Fibroblast of skin of left quadriceps (primary cell): Measurements from ENCODE around the gene CDH18.

Experiments used
- DNase-seq, 2 experiments: peaks; one replicate each; pipeline ENCODE4 v3.0.0-alpha.2; 2013; ENCODE audit warnings: low read depth in 2 of 2

CDH18 gene

DNA sequence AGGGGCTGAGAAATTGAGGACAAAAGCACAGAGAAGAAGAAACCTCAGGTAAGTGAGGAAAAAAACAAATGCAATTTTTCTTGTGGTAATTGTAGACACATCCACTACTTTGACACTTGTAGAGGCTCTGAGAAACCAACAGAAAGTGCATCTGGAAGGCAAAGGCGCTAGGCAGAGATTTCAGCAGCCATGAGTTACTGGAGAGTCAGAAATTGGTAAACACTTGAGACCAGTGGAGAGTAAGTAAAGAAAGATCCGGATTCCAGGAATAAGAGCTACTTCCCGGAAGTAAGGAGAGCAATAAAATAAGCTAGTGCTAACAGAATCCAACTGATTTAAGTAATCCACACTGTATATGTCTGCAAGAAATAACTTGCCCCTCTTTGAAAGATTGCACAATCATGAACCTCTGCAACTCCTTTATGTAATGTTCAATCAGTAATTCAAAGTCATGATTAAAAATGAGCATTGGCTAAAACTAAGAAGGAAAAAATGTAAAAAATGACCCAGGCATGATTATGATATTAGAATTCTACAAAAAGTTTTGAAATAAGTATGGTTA lies 382.1 kb downstream of the CDH18 start:
- DNase-seq = no peak

- DNase-seq = no peak
Measured at GRCh38 chr5:19584131-19584530, 403.9 kb downstream of the CDH18 start.

DNA sequence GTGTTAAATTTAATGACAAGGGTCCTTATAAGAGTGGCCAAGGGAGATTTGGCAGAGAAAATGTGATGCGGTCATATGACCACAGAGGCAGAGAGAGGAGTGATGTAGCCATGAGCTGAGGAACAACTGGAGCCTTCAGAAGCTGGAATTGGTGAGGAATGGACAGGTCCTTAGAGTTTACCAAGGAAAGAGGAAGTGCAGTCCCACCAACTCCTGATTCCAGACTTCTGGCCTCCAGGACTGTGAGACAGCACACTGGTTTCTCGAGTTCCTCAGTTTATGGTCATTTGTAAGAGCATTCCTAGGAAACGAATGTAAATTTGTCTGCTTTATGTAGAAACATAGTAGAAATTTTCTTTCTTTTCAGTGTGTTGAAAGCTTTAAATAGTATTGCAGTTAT lies 410.1 kb downstream of the CDH18 start:
- DNase-seq = no peak

DNA sequence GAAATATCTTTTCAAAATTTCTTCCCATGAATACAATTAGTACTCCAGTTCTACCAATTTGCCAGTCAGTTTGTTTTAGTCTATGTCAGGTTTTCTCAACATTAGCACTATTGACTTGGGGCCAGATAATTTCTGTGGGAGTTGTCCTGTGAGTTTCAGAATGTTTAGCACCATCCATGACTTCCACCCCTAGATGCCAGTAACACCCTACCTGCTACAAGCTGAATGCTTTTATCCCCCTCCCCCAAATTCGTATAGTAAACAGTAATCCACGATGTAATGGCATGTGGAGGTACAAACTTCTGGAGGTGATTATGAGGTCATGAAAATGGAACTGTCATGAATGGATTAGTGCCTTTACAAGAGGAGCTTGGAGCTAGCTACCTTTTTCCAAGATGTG lies 420.0 kb downstream of the CDH18 start:
- DNase-seq = no peak

DNA sequence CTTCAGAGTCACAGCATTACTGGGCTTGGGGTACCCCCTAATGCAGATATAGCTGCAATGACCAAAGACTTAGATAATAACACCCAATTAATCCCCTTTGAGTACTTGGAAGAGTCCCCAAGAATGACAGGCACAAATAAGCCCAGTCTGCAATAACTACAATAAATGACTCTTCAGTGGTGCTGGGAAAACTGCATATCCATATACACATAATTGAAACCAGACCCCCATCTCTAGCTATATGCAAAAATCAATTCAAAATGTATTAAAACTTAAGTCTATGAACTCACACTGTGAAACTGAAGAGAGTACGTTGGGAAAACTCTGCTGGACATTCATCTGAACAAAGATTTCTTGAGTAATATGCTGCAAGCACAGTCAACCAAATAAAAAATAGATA lies 422.5 kb downstream of the CDH18 start:
- no peak for DNase-seq

- DNase-seq = no peak
Measured at GRCh38 chr5:19564036-19564435, 424.0 kb downstream of the CDH18 start.

- no peak for DNase-seq
Measured at GRCh38 chr5:19555876-19556275, 432.1 kb downstream of the CDH18 start.

DNA sequence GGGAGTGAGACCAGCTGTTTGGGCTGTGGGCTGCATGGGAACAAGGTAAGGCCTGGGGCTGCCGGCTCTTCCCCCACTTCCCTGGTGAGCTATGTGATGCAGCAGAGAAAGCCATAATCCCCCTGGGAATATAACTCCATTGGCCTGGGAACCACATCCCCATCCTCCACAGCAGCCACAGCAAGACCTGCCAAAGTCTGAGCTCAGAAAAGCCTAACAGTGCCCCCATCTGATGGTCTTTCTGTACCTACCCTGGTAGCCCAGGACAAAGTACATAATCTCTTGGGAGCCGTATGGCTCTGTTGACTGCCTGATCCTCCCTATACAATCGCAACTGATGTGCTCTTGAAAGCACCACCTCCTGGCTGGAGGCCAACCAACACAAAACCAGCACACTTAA lies 432.6 kb downstream of the CDH18 start:
- DNase-seq = no peak

DNA sequence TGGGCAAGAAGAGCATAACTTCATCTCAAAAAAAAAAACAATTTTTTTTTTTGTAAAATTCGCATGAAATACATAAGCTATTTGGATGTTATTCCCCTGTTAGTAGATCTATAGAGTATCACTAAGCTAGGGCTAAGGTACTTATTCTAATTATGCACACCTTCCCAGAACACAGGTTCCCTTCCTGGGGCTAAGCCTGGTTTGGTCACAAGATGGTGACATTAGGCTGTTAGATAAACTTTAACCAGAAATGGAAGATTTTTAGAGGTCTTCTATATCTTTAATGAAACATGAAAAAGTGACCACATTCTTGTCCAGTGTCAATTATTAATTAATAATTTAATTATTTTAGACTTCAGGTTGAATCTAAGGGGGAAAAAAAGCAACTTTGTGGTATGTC lies 433.5 kb downstream of the CDH18 start:
- no peak for DNase-seq

- DNase-seq = peak; percentile 79 to 81
Measured at GRCh38 chr5:19547640-19548039, 440.4 kb downstream of the CDH18 start.

DNA sequence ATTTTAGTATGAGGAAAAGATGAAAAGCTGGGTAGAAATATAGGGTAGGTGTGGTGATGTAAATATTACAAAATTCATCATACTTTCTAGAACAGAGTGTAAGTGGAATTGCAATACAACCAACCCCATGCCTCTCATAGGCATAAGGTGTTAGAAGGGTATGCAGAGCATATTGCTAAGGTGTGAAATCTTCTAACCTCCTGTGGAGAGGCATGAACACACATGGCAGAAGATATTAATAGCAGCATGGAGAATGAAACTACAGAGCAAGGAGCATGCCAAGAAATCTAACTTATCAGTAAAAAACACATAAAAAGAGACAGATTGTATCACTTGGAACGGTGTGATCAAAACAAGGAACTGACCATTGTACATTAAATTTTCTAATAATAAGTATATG lies 441.5 kb downstream of the CDH18 start:
- no peak for DNase-seq

GRCh38 chr5:19538607-19539006 lies 449.4 kb downstream of the CDH18 start:
- DNase-seq = no peak

GRCh38 chr5:19536387-19536786 lies 451.6 kb downstream of the CDH18 start:
- peak; percentile 23 to 42 for DNase-seq

GRCh38 chr5:19534751-19535150 lies 453.2 kb downstream of the CDH18 start:
- DNase-seq = no peak

DNA sequence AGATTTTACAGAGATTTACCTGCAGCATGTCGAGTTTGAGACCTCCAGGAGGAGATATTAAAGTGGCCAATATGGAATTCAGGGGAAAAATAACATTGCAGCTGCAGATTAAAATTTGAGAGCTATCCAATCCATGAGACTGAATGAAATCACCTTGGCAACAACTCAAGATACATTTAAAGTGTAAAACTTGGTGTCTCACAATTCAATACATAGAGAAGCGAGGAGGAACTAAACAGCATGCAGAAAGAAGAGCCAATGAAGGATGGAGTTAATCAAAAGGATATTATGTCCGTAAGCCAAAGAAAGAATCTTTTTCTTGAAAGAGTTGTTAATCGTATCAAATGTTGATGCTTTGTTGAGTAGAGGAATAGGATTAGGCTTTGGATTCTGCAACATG lies 455.1 kb downstream of the CDH18 start:
- DNase-seq = no peak

- no peak for DNase-seq
Measured at GRCh38 chr5:19531374-19531952, 456.5 kb downstream of the CDH18 start.

DNA sequence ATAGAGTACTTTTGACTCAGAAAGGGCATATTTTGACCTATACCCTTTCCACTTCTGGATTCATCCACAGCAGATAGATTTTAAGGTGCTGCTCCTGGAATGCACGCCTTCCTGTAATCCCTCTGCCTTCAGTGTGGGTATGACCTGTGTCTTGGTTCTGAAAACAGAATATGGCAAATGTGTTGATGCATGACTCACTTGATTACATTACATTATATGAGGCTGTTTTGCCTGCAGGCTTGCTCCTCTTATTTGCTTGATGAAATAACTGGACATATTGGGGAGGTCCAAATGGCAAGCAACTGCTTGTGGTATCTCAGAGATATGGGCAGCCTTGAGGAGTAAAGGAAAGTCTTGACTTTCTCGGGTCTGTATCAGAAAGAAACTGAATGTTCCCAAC lies 468.6 kb downstream of the CDH18 start:
- no peak for DNase-seq

- no peak for DNase-seq
Measured at GRCh38 chr5:19498852-19499251, 489.1 kb downstream of the CDH18 start.

DNA sequence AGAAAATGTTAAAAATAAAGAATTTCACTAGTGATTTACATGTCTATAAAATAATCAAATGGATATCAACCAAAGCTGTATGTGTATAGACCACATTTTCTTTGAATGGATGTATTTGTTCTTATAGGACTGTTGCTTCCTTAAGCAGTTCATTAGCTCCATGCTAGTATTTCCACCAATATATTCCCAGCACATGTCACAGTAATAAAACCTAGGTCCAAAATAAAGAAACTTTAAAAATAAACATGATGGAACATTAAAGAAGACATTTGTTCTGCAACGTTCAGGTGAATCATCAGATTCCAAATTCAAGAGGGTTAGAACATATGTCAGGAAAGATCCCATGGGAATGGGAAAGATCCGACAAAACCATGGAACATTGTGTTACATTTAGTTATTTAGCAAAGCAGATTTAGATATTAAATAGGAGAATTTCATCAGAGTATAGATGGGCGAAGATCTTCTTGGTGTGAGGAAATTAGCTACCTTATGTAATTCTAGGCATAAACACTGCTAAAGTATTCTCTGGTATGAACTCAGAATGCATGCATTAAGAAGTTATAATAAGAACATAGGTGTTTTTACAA lies 490.7 kb downstream of the CDH18 start:
- DNase-seq = no peak

- DNase-seq = no peak
Measured at GRCh38 chr5:19496056-19496455, 491.9 kb downstream of the CDH18 start.

DNA sequence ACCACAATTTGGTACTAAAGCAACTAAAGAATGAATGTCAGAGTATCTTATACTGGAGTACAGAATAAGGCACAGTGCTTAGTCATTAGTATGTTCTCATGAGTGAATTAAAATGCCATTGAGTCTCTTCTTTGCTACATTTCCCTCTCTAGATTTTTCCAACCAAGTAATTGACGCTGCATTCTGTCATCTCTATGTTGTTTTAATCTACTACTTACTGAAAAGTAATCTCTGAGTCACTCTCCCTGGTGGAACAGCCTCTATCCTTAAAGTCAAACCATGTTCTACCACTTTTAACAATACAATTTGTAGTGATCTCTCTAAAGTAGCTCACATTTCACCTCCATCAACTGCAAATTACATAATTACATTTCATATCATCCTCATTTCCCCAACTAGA lies 495.1 kb downstream of the CDH18 start:
- DNase-seq = no peak

DNA sequence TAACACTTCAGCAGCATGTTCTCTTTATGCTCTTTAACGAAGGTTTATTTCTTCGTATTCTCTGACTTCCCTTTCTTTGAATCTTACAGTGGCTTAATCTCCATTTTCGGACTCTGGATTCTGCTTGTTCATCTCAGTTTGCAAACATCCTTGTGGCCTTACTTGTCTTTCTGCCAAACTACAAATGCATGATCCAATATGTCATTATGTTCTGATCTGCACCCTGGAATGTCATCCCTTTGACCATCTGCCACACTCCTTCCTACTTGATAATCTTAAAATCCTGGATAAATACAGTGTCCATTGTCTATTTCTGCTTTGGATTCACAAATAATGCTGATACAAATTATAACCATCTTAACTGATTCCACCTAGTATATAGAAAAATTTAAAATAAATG lies 499.2 kb downstream of the CDH18 start:
- DNase-seq = no peak

DNA sequence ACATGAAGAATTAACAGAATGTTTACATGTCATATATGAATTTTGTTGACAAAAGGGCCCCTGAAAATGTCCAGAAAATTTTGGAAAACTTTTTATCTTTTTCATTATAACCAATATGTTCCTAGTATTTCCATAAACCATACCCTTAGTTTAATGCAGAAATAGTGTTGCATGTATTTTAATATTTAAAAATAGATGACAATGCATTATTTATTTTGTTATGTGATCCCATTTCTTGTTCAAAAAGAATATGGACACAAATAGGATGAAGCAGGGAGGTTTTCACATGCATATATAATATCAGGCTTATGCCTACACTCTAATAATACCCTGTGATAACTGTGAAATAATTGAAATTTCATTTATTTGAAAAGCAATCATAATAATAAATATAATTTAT lies 500.5 kb downstream of the CDH18 start:
- no peak for DNase-seq

DNA sequence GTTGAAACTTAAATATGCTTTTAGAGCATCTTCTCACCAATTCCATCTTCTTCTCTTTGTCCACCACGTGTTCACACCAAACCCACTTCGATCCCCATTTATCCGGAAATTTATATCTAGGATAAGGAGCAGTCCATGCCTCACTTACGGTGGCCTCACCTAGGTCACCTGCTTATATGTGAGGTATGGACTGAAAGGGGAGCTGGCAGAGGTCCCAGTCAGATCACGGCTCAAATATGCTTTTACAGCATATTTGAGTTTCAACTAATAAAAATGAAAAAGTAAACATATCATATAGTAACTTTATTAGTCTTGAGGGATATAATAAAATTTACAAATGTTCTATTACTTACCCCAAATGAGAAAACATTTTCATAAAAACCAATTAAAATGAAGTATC lies 508.4 kb downstream of the CDH18 start:
- DNase-seq = no peak
